Hepatocyte (in vitro differentiated cells): ENCODE results near the gene MAP3K2.

Experiments
- EZH2 ChIP-seq: fragments of 200-600 bp; sonication (generic); IDR thresholded peaks from 2 replicates; pipeline ENCODE4 v1.6.1; 2016; ENCODE audit warnings: antibody characterized with exemption, mild to moderate bottlenecking, borderline replicate concordance
- TF ChIP-seq, protein P1 (sequence below): fragments of 200-600 bp; sonication (generic); IDR thresholded peaks from 2 replicates; pipeline ENCODE4 v1.5.1; 2016; ENCODE audit warnings: antibody characterized with exemption, mild to moderate bottlenecking; ENCODE audit not compliant: poor library complexity

DNA sequence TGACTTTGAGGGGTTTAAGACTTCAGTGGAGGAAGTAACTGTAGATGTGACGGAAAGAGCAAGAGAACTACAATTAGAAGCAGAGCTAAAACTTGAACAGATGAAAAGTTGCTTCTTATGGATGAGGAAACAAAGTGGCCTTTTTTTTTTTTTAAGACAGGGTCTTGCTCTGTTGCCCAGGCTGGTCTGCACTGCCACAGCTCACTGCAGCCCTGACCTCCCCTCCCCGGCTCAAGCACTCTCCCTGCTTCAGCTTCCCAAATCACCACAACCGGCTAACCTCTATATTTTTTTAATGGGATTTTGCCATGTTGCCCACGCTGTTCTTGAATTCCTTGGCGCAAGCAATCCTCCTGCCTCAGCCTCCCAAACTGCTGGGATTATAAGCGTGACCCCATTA, 3.2 kb downstream of the MAP3K2 start:
- TF ChIP-seq, protein P1, sequence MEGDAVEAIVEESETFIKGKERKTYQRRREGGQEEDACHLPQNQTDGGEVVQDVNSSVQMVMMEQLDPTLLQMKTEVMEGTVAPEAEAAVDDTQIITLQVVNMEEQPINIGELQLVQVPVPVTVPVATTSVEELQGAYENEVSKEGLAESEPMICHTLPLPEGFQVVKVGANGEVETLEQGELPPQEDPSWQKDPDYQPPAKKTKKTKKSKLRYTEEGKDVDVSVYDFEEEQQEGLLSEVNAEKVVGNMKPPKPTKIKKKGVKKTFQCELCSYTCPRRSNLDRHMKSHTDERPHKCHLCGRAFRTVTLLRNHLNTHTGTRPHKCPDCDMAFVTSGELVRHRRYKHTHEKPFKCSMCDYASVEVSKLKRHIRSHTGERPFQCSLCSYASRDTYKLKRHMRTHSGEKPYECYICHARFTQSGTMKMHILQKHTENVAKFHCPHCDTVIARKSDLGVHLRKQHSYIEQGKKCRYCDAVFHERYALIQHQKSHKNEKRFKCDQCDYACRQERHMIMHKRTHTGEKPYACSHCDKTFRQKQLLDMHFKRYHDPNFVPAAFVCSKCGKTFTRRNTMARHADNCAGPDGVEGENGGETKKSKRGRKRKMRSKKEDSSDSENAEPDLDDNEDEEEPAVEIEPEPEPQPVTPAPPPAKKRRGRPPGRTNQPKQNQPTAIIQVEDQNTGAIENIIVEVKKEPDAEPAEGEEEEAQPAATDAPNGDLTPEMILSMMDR = no peak
- TF ChIP-seq EZH2 = no peak
